SK-N-SH (cell line): ENCODE results near the gene MEPE. TPM values are rescaled to one million over a fixed set of nuclear protein-coding genes. Genes with fewer than 3 reads are reported as not detected.

Experiments
- CTCF ChIA-PET: fragments of 300-600, 350-600 bp; formaldehyde crosslinking; extraction: SDS; loops from one replicate; lab custom pipeline; 2021; lab: Yijun Ruan, JAX
- POLR2A ChIA-PET: fragments of 350-600 bp; sonication (Branson Sonifier 250); formaldehyde crosslinking; extraction: SDS; loops from one replicate; lab custom pipeline; 2020; ENCODE audit warnings: antibody characterized with exemption, inconsistent platforms; lab: Yijun Ruan, JAX
- DNase-seq: peaks from one replicate; pipeline ENCODE4 v3.0.0; 2012
- H2AFZ ChIP-seq: fragments of 200-600 bp; sonication (generic); 2 replicates; pipeline ENCODE4 v1.8.1; 2016; ENCODE audit warnings: antibody characterized with exemption, mild to moderate bottlenecking, low read depth
- H3F3A ChIP-seq: fragments of 200-600 bp; sonication (generic); replicated peaks from 2 replicates; pipeline ENCODE3; 2016; ENCODE audit warnings: antibody characterized with exemption, mild to moderate bottlenecking; ENCODE audit not compliant: insufficient read depth
- H3K27ac ChIP-seq, 2 experiments: fragments of 200-500 bp in 1 of 2; fragments of 200-600 bp in 1 of 2; sonication (Bioruptor generic) in 1 of 2; sonication (generic), shearing (Covaris generic) in 1 of 2; 2 replicates each; pipeline versions ENCODE4 v1.5.1 to v1.6.1; 2014 to 2016; ENCODE audit warnings: low read depth in 2 of 2, inconsistent platforms in 1 of 2, low read length in 1 of 2, mild to moderate bottlenecking in 1 of 2, mixed read lengths in 1 of 2
- H3K27me3 ChIP-seq: fragments of 200-600 bp; sonication (generic), shearing (Covaris generic); 2 replicates; pipeline ENCODE4 v1.6.1; 2016; ENCODE audit warnings: mixed run types; ENCODE audit not compliant: insufficient read depth
- H3K36me3 ChIP-seq, 2 experiments: fragments of 200-500 bp in 1 of 2; fragments of 200-600 bp in 1 of 2; sonication (Bioruptor generic) in 1 of 2; sonication (generic) in 1 of 2; replicated peaks in 1 of 2; 2 replicates each; pipeline versions ENCODE3 to v1.5.1; 2014 to 2016; ENCODE audit warnings: low read length in 1 of 2, mild to moderate bottlenecking in 1 of 2; ENCODE audit not compliant: insufficient read depth in 2 of 2, control insufficient read depth in 1 of 2
- H3K4me1 ChIP-seq, 2 experiments: fragments of 200-500 bp in 1 of 2; fragments of 200-600 bp in 1 of 2; sonication (Bioruptor generic) in 1 of 2; sonication (generic), shearing (Covaris generic) in 1 of 2; 2 replicates each; pipeline versions ENCODE4 v1.5.1 to v1.6.1; 2014 to 2016; ENCODE audit warnings: low read depth in 1 of 2, low read length in 1 of 2, mixed run types in 1 of 2; ENCODE audit not compliant: insufficient read depth in 2 of 2, control insufficient read depth in 1 of 2
- H3K4me2 ChIP-seq: fragments of 200-600 bp; sonication (generic), shearing (Covaris generic); 2 replicates; pipeline ENCODE4 v1.6.1; 2017; ENCODE audit warnings: mixed run types
- H3K4me3 ChIP-seq, 2 experiments: fragments of 200-500 bp in 1 of 2; fragments of 200-600 bp in 1 of 2; sonication (Bioruptor generic) in 1 of 2; sonication (generic), shearing (Covaris generic) in 1 of 2; 2 replicates each; pipeline versions ENCODE4 v1.5.1 to v1.8.1; 2014 to 2016; ENCODE audit warnings: low read depth in 2 of 2, inconsistent platforms in 1 of 2, low read length in 1 of 2, mild to moderate bottlenecking in 1 of 2, mixed read lengths in 1 of 2, moderate library complexity in 1 of 2
- H3K79me2 ChIP-seq: fragments of 200-600 bp; sonication (generic); 2 replicates; pipeline ENCODE4 v1.8.1; 2017; ENCODE audit warnings: mild to moderate bottlenecking; ENCODE audit not compliant: insufficient read depth
- H3K9ac ChIP-seq: fragments of 200-600 bp; sonication (generic); 2 replicates; pipeline ENCODE4 v1.6.1; 2017; ENCODE audit warnings: mixed run types
- H3K9me2 ChIP-seq: fragments of 200-600 bp; sonication (generic); 2 replicates; pipeline ENCODE4 v1.6.1; 2017; ENCODE audit warnings: mixed run types
- H3K9me3 ChIP-seq: fragments of 200-600 bp; sonication (generic); 2 replicates; pipeline ENCODE4 v1.6.1; 2017; ENCODE audit warnings: mixed run types, mild to moderate bottlenecking, moderate library complexity
- H4K20me1 ChIP-seq: fragments of 200-600 bp; sonication (generic); 2 replicates; pipeline ENCODE4 v1.6.1; 2017; ENCODE audit warnings: mild to moderate bottlenecking, mixed run types; ENCODE audit not compliant: insufficient read depth
- CHD2 ChIP-seq: fragments of 150-350 bp; IDR thresholded peaks from 2 replicates; pipeline ENCODE4 v1.6.1; 2018; ENCODE audit warnings: low read length; ENCODE audit not compliant: partially characterized antibody
- EP300 ChIP-seq, 2 experiments: IDR thresholded peaks; 2 replicates each; pipeline versions ENCODE4 v1.4.0 to v1.6.1; 2012; ENCODE audit warnings: borderline replicate concordance in 1 of 2, low read depth in 1 of 2, low read length in 1 of 2
- FOSL2 ChIP-seq: IDR thresholded peaks from 2 replicates; pipeline ENCODE4 v1.4.0; 2012; ENCODE audit warnings: low read depth, mild to moderate bottlenecking, moderate library complexity, borderline replicate concordance
- FOXJ3 ChIP-seq: sonication (generic); formaldehyde crosslinking; IDR thresholded peaks from 2 replicates; pipeline ENCODE4 v1.5.1; 2020; ENCODE audit warnings: mild to moderate bottlenecking, missing genetic modification reagents
- FOXM1 ChIP-seq: IDR thresholded peaks from 2 replicates; pipeline ENCODE4 v1.4.0; 2012; ENCODE audit warnings: low read depth, mild to moderate bottlenecking
- GATA2 ChIP-seq: sonication (generic); formaldehyde crosslinking; IDR thresholded peaks from 2 replicates; pipeline ENCODE4 v1.5.0; 2020; ENCODE audit warnings: mild to moderate bottlenecking, missing genetic modification reagents
- JUND ChIP-seq: IDR thresholded peaks from 2 replicates; pipeline ENCODE4 v1.4.0; 2012
- NFIC ChIP-seq: IDR thresholded peaks from 2 replicates; pipeline ENCODE4 v1.4.0; 2012; ENCODE audit warnings: borderline replicate concordance
- POLR2AphosphoS5 ChIP-seq: IDR thresholded peaks from 2 replicates; pipeline ENCODE4 v1.6.1; 2012; ENCODE audit warnings: low read depth, low read length
- RAD21 ChIP-seq: IDR thresholded peaks from 2 replicates; pipeline ENCODE4 v1.6.1; 2012; ENCODE audit warnings: mild to moderate bottlenecking, low read length
- RFX5 ChIP-seq: IDR thresholded peaks from 2 replicates; pipeline ENCODE4 v1.6.1; 2012; ENCODE audit warnings: mild to moderate bottlenecking, improper control_type of control experiment, low read length
- RXRA ChIP-seq: IDR thresholded peaks from 2 replicates; pipeline ENCODE4 v1.4.0; 2012; ENCODE audit warnings: low read depth, mild to moderate bottlenecking, borderline replicate concordance
- SMC3 ChIP-seq: IDR thresholded peaks from 2 replicates; pipeline ENCODE4 v1.6.1; 2012; ENCODE audit warnings: low read depth, low read length, improper control_type of control experiment
- TAF1 ChIP-seq: IDR thresholded peaks from 2 replicates; pipeline ENCODE4 v1.6.1; 2012; ENCODE audit warnings: low read depth, mild to moderate bottlenecking, low read length, moderate library complexity, borderline replicate concordance
- TEAD4 ChIP-seq: IDR thresholded peaks from 2 replicates; pipeline ENCODE4 v1.4.0; 2012; ENCODE audit warnings: mild to moderate bottlenecking, borderline replicate concordance; ENCODE audit not compliant: insufficient read depth
- WGBS: methylation state at CpG from one replicate; pipeline ENCODE4 v1.1.6; 2017; ENCODE audit warnings: low lambda C conversion rate; 5-methylcytosine and 5-hydroxymethylcytosine counted together
- polyA plus RNA-seq, 3 experiments: library from polyadenylated mRNA; depleted of rRNA; stranded (reverse); fragments of >200 nt; gene quantifications; 2 replicates each; pipeline ENCODE4 v1.2.3, GENCODE V29; 2012
- TF ChIP-seq, protein P1 (sequence below): IDR thresholded peaks from 2 replicates; pipeline ENCODE4; 2012
- TF ChIP-seq, protein P2 (sequence below): IDR thresholded peaks from 2 replicates; pipeline ENCODE4 v1.6.1; 2012; ENCODE audit warnings: mild to moderate bottlenecking, low read depth, low read length, moderate library complexity
- TF ChIP-seq, protein P3 (sequence below): IDR thresholded peaks from 2 replicates; pipeline ENCODE4 v1.4.0; 2012; ENCODE audit warnings: low read depth

Gene MEPE
- polyA plus RNA-seq, 1 of the 3 experiments (the other 2 are of a cell fraction), result not detected

DNA sequence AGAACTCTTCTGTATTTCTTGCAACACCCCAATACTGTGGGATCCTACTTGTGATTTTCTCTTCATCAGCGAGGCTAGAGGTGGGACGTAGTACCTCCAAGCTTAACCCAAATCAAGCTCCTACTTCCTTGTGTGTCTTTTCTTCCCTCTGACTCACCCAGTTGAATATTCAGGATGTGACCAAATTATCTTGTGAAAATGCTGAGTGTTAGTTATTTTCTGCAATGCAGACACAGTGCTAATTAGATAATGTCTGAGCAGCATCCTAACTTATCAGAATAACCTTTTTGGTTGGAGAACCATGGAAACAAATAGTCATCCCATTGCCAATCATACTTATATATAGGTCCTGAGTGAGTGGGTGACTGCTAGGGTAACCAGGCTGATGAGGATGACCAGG, 2.4 kb downstream of the MEPE start:
- H3F3A ChIP-seq, result no peaks in the 10 kb centered on the region
- H2AFZ ChIP-seq, result no peak overlapping the region
- H4K20me1 ChIP-seq, result no peaks in the 10 kb centered on the region
- WGBS, result 67% methylated on average over 2 of the region's 2 CpGs
- H3K9ac ChIP-seq, result no peak overlapping the region
- TF ChIP-seq FOXJ3 (CRISPR knock-in tag), result no peak
- no peak for TF ChIP-seq RAD21
- no peak for TF ChIP-seq RXRA
- H3K4me2 ChIP-seq, result no peak overlapping the region
- no peaks in the 10 kb centered on the region for H3K79me2 ChIP-seq
- H3K27me3 ChIP-seq, result no peaks in the 10 kb centered on the region
- no peak overlapping the region for H3K27ac ChIP-seq
- POLR2A ChIA-PET, result no interaction called here
- no peaks in the 10 kb centered on the region for H3K9me2 ChIP-seq
- DNase-seq, result no peak
- H3K9me3 ChIP-seq, result no peaks in the 10 kb centered on the region
- no peak overlapping the region for H3K4me3 ChIP-seq
- CTCF ChIA-PET, result interaction anchor here (0.5 to 5.0 kb wide), 2 partner anchors 13 to 1197 kb away, joined by 3 to 51 read pairs; no protein-coding TSS in a partner anchor
- H3K4me1 ChIP-seq, result peaks cover 0 to 9% of the 10 kb centered on the region in 2 experiments; a peak in 1 of 4 replicates
- H3K36me3 ChIP-seq, result no peaks in the 10 kb centered on the region

DNA sequence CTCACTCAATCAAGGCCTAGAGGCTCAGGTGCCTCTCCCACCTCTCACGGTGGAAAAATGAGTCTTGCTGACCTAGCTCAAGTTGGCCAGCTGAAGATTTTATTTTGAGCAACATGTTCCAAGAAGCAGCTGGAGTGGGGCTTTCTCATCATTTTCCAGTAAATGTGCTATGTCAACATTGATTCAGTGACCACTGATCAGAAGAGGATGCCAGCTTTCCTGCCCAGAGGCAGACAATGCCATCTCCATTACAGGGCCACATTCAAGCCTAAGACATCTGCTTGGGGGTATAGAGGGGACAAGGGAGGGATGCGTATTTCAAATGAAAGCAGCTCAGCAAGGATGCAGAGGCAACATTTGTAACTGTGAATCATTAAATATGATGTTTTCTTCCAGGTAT, 3.0 kb downstream of the MEPE start:
- no peaks in the 10 kb centered on the region for H3F3A ChIP-seq
- H3K9me3 ChIP-seq, result no peaks in the 10 kb centered on the region
- H2AFZ ChIP-seq, result no peak overlapping the region
- no peak overlapping the region for H3K9ac ChIP-seq
- H3K9me2 ChIP-seq, result no peaks in the 10 kb centered on the region
- DNase-seq, result no peak
- no peaks in the 10 kb centered on the region for H3K36me3 ChIP-seq
- no peaks in the 10 kb centered on the region for H3K27me3 ChIP-seq
- WGBS, result 85% methylated on average over 1 of the region's 2 CpGs
- H3K79me2 ChIP-seq, result no peaks in the 10 kb centered on the region
- POLR2A ChIA-PET, result no interaction called here
- H3K4me1 ChIP-seq, result peaks cover 0 to 9% of the 10 kb centered on the region in 2 experiments; a peak in 1 of 4 replicates
- CTCF ChIA-PET, result interaction anchor here (0.5 to 5.0 kb wide), 2 partner anchors 13 to 1197 kb away, joined by 3 to 51 read pairs; no protein-coding TSS in a partner anchor
- TF ChIP-seq NFIC (no peak), CHD2 (no peak), FOXM1 (no peak), EP300 (IDR thresholded peaks at IDR 0.05; ENCODE audit: borderline replicate concordance in 1 of 2, low read depth in 1 of 2, low read length in 1 of 2) (no peak), TEAD4 (no peak), SMC3 (no peak), TAF1 (no peak), FOSL2 (no peak), FOXJ3 (CRISPR knock-in tag) (no peak), RAD21 (no peak), JUND (no peak), RFX5 (no peak), GATA2 (CRISPR knock-in tag) (no peak), POLR2AphosphoS5 (no peak)
- TF ChIP-seq, protein P1, sequence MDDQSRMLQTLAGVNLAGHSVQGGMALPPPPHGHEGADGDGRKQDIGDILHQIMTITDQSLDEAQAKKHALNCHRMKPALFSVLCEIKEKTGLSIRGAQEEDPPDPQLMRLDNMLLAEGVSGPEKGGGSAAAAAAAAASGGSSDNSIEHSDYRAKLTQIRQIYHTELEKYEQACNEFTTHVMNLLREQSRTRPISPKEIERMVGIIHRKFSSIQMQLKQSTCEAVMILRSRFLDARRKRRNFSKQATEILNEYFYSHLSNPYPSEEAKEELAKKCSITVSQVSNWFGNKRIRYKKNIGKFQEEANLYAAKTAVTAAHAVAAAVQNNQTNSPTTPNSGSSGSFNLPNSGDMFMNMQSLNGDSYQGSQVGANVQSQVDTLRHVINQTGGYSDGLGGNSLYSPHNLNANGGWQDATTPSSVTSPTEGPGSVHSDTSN, result no peak
- TF ChIP-seq, protein P2, sequence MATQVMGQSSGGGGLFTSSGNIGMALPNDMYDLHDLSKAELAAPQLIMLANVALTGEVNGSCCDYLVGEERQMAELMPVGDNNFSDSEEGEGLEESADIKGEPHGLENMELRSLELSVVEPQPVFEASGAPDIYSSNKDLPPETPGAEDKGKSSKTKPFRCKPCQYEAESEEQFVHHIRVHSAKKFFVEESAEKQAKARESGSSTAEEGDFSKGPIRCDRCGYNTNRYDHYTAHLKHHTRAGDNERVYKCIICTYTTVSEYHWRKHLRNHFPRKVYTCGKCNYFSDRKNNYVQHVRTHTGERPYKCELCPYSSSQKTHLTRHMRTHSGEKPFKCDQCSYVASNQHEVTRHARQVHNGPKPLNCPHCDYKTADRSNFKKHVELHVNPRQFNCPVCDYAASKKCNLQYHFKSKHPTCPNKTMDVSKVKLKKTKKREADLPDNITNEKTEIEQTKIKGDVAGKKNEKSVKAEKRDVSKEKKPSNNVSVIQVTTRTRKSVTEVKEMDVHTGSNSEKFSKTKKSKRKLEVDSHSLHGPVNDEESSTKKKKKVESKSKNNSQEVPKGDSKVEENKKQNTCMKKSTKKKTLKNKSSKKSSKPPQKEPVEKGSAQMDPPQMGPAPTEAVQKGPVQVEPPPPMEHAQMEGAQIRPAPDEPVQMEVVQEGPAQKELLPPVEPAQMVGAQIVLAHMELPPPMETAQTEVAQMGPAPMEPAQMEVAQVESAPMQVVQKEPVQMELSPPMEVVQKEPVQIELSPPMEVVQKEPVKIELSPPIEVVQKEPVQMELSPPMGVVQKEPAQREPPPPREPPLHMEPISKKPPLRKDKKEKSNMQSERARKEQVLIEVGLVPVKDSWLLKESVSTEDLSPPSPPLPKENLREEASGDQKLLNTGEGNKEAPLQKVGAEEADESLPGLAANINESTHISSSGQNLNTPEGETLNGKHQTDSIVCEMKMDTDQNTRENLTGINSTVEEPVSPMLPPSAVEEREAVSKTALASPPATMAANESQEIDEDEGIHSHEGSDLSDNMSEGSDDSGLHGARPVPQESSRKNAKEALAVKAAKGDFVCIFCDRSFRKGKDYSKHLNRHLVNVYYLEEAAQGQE, result no peak
- TF ChIP-seq, protein P3, sequence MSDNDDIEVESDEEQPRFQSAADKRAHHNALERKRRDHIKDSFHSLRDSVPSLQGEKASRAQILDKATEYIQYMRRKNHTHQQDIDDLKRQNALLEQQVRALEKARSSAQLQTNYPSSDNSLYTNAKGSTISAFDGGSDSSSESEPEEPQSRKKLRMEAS, result no peak
- H3K4me2 ChIP-seq, result no peak overlapping the region
- H4K20me1 ChIP-seq, result no peaks in the 10 kb centered on the region
- no peak overlapping the region for H3K4me3 ChIP-seq
- no peak overlapping the region for H3K27ac ChIP-seq
